ENCODE results near the gene ACTR3C.
A peak's percentile ranks its signal among the peaks of the same experiment; 100 is the strongest.

ACTR3C gene

DNA sequence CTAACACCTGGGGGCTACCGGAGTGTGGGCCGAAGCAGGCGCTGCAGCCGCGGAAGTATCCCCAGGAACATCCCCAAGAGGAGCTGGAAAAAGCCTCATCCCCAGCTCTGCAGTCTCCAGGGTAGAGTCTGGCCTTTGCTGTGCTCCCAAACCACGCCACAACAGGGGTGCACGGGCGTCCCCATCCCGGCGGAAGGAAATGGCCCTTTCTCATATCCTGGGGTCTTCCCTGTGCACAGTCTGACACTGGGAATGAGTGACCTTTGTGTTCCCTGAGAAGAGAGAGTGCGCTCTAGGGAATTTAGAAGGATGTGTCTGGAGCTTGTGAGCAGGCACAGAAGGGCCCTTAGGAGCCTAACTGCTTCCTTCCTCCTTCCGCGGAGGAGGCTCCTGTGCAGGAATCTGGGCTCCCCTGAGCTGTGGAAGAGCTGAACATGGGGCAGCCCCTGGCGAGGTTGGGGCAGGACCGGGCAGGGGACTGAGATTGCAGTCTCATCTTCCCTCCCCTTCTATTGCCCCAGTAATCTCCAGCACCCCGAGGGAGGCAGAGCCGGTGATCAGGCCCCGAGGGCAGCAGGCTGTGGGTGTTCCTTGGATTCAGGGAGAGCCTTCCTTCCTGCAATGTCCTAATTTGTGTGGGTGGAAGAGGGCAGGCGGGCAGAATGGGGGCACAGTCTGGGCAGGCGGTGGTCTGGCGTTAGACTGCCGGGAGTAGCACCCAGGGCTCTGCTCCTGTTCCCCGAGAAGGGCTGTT lies 46.6 kb upstream of the ACTR3C start:
- POLR2A ChIA-PET: interaction anchor here (0.7 to 2.3 kb wide), 3 partner anchors 8 to 36 kb away, joined by 3 to 12 read pairs (median 10); a partner anchor contains a TSS
- H3K4me3 ChIP-seq (ENCODE audit: low read depth, low read length): peak overlapping the region; percentile 89
- DNase-seq (ENCODE audit: low read depth, low spot score): no peak
- CTCF ChIA-PET: interaction anchor here (0.8 to 3.4 kb wide), 6 partner anchors 8 to 49 kb away, joined by 3 to 28 read pairs (median 4); a partner anchor contains a TSS
- TF ChIP-seq, protein P1, sequence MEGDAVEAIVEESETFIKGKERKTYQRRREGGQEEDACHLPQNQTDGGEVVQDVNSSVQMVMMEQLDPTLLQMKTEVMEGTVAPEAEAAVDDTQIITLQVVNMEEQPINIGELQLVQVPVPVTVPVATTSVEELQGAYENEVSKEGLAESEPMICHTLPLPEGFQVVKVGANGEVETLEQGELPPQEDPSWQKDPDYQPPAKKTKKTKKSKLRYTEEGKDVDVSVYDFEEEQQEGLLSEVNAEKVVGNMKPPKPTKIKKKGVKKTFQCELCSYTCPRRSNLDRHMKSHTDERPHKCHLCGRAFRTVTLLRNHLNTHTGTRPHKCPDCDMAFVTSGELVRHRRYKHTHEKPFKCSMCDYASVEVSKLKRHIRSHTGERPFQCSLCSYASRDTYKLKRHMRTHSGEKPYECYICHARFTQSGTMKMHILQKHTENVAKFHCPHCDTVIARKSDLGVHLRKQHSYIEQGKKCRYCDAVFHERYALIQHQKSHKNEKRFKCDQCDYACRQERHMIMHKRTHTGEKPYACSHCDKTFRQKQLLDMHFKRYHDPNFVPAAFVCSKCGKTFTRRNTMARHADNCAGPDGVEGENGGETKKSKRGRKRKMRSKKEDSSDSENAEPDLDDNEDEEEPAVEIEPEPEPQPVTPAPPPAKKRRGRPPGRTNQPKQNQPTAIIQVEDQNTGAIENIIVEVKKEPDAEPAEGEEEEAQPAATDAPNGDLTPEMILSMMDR (IDR thresholded peaks at IDR 0.05; ENCODE audit: insufficient read depth, low read length, missing control alignments): no peak

DNA sequence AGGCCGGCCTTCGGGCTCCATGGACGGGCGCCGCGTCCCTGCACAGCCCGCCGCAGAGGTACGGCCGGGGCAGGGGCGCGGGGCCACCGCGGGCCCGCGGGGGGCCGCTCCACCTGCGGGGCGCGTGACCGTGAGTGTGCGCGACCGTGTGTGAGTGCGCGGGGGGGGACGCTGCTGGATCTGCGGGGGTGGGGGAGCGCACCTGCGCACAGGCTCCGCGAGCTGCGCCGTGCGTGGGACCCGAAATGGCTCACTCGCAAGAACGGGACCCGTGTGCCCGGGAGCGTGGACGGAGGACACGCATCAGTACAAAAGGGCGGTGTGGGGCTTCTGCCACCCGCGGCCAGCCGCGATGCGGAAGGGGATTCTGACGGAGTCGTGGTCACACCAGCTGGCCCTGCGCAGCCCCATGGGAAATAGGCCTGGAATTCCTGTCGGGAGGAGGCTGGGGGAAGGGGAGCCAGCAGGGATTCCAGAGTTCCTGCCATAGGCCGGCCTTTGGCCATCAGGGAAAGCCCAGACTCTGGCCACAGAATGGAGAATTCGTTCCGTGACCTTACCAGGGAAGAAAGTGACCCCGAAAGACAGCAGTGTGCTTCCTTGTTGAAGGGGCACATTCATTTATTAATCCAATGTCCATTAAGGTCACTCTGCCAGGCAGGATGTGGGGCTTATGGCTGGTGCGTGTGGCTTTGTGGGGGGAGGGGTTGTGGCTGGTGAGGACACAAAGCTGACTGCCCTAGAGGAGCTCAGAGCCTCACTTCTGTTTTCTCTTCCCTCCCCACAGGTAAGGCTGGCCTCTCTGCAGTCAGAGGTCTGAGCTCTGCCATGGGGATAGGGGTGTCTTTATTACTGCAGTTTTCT lies 45.8 kb upstream of the ACTR3C start:
- ChIA-PET CTCF (interaction anchor here (1.0 to 4.9 kb wide), 4 partner anchors 9 to 38 kb away, joined by 3 to 37 read pairs (median 22); a partner anchor contains a TSS), POLR2A (interaction anchor here (0.7 to 2.3 kb wide), 4 partner anchors 9 to 37 kb away, joined by 3 to 12 read pairs (median 7); a partner anchor contains a TSS)
- TF ChIP-seq, protein P1 (IDR thresholded peaks at IDR 0.05; ENCODE audit: insufficient read depth, low read length, missing control alignments): no peak
- DNase-seq (ENCODE audit: low read depth, low spot score): no peak
- H3K4me3 ChIP-seq (ENCODE audit: low read depth, low read length): peak overlapping the region; percentile 89

DNA sequence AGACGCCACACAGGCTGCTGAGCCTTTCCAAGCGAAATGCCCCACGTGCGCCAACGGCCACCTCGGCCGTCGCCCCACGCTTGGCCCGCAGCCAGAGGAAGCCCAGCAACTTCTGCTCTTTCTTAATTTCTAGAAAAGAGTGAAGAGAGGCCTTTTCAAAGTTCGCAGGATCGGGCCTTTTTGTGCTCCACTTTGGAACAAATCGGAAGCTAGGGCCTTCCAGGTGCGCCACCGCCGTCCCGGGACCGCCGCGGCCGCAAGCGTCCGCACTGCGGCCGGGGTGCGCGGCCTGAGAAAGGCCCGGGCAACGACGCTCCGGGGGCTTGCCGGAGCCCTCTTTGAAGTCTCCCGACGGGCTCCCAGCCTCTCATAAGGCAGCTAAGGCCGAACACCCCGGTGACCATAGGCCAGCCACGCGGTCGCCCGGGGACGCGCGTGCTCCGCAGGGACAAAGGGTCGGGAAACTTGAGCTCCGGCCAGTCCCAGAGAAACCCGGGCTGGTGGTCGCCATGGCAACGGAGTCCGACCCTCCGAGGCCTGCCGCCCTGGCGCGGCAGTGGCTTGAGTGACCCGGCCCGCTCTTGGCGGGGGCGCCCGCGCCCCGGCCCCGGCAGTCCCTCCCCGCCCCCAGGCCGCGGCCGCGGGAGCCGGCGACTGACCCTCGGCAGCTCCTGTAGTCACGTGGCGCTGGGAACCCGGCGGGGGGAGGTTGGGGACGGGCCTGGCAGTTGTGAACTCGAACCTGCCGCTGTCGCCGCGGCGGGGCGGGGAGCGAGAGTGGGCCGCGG lies 44.9 kb upstream of the ACTR3C start, which contains the start of gene REPIN1:
REPIN1 (plus strand) TSS at position 727 of the 788 bp plus-strand sequence. CDS start 890 bp downstream, outside the sequence.
- POLR2A ChIA-PET: interaction anchor here (1.4 to 2.3 kb wide), 3 partner anchors 10 to 38 kb away, joined by 4 to 12 read pairs (median 10); a partner anchor contains a TSS
- H3K4me3 ChIP-seq (ENCODE audit: low read depth, low read length): peak within 1 kb of the TSS; percentile 89
- DNase-seq (ENCODE audit: low read depth, low spot score): no peak
- CTCF ChIA-PET: interaction anchor here (2.4 to 4.9 kb wide), 3 partner anchors 10 to 35 kb away, joined by 15 to 37 read pairs (median 28); a partner anchor contains a TSS
- TF ChIP-seq, protein P1 (IDR thresholded peaks at IDR 0.05; ENCODE audit: insufficient read depth, low read length, missing control alignments): no peak

DNA sequence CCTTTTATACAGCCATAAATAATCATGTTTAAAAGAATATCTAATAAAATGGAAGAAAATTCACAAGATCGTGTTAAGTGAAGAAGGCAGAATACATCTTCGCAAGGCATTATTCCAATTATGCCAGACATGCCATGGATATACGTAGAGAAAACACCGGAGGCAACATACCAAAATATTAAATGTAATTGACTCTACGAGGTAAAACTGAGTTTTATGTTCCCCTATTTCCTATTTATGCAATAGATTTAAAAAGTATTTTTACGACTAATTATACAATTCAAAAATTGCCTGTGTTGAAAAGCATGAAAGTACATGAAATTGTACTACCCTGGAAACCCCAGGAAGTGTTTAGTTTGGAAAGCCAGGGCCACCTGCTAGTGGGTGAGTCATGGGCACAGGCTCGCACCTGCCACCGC lies 44.3 kb upstream of the ACTR3C start:
- peak overlapping the region; percentile 89 for H3K4me3 ChIP-seq (ENCODE audit: low read depth, low read length)
- no peak for DNase-seq (ENCODE audit: low read depth, low spot score)
- ChIA-PET CTCF (interaction anchor here (2.4 to 4.9 kb wide), 3 partner anchors 10 to 36 kb away, joined by 15 to 37 read pairs (median 28); a partner anchor contains a TSS), POLR2A (interaction anchor here (2.3 kb wide), 1 partner anchor 38 kb away, joined by 10 read pairs; a partner anchor contains a TSS)
- TF ChIP-seq, protein P1 (IDR thresholded peaks at IDR 0.05; ENCODE audit: insufficient read depth, low read length, missing control alignments): no peak

DNA sequence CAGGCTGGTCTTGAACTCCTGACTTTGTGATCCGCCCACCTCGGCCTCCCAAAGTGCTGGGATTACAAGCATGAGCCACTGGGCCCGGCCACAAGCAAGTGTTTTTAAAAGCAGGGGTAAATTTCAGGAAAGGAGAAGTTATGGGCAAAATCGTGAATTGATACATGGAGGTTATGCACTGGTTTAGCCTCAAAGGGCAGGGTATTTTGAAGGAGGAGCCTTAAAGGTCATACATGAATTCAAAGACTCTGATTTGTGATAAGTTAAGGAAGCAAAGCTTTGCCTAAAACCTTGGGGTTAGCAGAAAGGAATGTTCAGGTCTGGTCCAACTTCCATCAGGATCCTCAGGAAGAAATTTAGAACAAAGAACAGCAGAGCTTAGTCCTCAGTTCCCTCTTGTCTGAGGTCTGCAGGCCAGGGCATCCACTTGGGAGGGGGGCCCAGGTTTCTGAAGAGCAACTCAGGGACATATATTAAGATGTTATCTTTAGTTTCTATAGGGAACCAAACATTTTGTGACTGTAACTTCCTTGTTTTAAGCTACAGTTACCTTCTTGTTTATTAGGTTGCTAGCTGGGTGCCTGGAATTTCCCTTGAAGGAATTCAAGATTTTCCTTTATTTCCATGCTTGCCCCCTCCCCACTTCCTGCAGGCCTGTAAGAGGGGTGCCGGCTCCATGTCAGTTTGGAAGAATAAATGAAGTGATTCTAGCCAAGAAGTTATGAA lies 42.5 kb upstream of the ACTR3C start:
- TF ChIP-seq, protein P1 (IDR thresholded peaks at IDR 0.05; ENCODE audit: insufficient read depth, low read length, missing control alignments): no peak
- POLR2A ChIA-PET: no interaction called here
- no peak for DNase-seq (ENCODE audit: low read depth, low spot score)
- no peak overlapping the region for H3K4me3 ChIP-seq (ENCODE audit: low read depth, low read length)
- CTCF ChIA-PET: interaction anchor here (0.9 to 4.9 kb wide), 4 partner anchors 10 to 66 kb away, joined by 3 to 37 read pairs (median 4); no protein-coding TSS in a partner anchor
